Activated CD4-positive, alpha-beta T cell treated with anti-CD3 and anti-CD28 coated beads for 36 hours (primary cell): ENCODE results near the gene KIRREL3. TPM values are rescaled to one million over a fixed set of nuclear protein-coding genes. Genes with fewer than 3 reads are reported as not detected.

Experiments used
- ATAC-seq: fragments of 200-7000 bp; cut with Tn5 transposase; one replicate; pipeline ENCODE4 v1.10.0; 2021; ENCODE audit warnings: mild to moderate bottlenecking, moderate library complexity
- CTCF ChIA-PET: fragments of 350-600 bp; sonication (Branson Sonifier 250); formaldehyde crosslinking; loops from one replicate; lab custom pipeline; 2021; ENCODE audit warnings: antibody characterized with exemption; lab: Charles Lee
- POLR2A ChIA-PET: fragments of 350-600 bp; sonication (Branson Sonifier 250); formaldehyde crosslinking; loops from one replicate; lab custom pipeline; 2021; ENCODE audit warnings: antibody characterized with exemption, inconsistent platforms; lab: Charles Lee
- DNase-seq: peaks from one replicate; pipeline ENCODE4 v3.0.0-alpha.2; 2020
- H3K27ac Mint-ChIP-seq: one replicate; pipeline ENCODE4 v1.8.0; 2021; ENCODE audit warnings: mixed read lengths
- H3K27me3 Mint-ChIP-seq: one replicate; pipeline ENCODE4 v1.8.0; 2021; ENCODE audit warnings: mixed read lengths
- H3K36me3 Mint-ChIP-seq: one replicate; pipeline ENCODE4 v1.8.0; 2021; ENCODE audit warnings: low read depth, mixed read lengths
- H3K4me1 Mint-ChIP-seq: one replicate; pipeline ENCODE4 v1.8.0; 2021; ENCODE audit warnings: mixed read lengths
- H3K4me3 Mint-ChIP-seq: one replicate; pipeline ENCODE4 v1.8.0; 2021; ENCODE audit warnings: mild to moderate bottlenecking, moderate library complexity, mixed read lengths
- H3K9me3 Mint-ChIP-seq: one replicate; pipeline ENCODE4 v1.8.0; 2021; ENCODE audit warnings: low read depth, mixed read lengths
- intact Hi-C, 2 experiments: fragments of 100-400 bp; cut with DNase I in 1 of 2; cut with micrococcal nuclease in 1 of 2; formaldehyde crosslinking; loops; one replicate each; pipeline versions ENCODE4 v1.14.2 to v1.15.1; 2022 to 2024; cut with DNase I, micrococcal nuclease
- total RNA-seq, 2 experiments: library from RNA; stranded (reverse); gene quantifications; one replicate each; pipeline ENCODE4 v1.2.3, GENCODE V29; 2021

The KIRREL3 gene
- total RNA-seq, 2 experiments from 2014 or later: not detected

GRCh38 chr11:126800009-126800408, 200.6 kb downstream of the KIRREL3 start:
- ATAC-seq (no peak), DNase-seq (no peak)
- no peak overlapping the region for H3K27ac Mint-ChIP-seq
- intact Hi-C loops: no loop called here
- ChIA-PET POLR2A (no interaction called here), CTCF (interaction anchor here (0.6 kb wide), 1 partner anchor 53 kb away, joined by 3 read pairs; no protein-coding TSS in a partner anchor)
- no peak overlapping the region for H3K4me3 Mint-ChIP-seq
- H3K36me3 Mint-ChIP-seq: no peaks in the 10 kb centered on the region
- H3K27me3 Mint-ChIP-seq: peaks cover 11% of the 10 kb centered on the region
- peaks cover 4% of the 10 kb centered on the region for H3K9me3 Mint-ChIP-seq
- no peaks in the 10 kb centered on the region for H3K4me1 Mint-ChIP-seq

- DNase-seq (no peak), ATAC-seq (no peak)
- Mint-ChIP-seq H3K9me3 (peaks cover 4% of the 10 kb centered on the region), H3K27me3 (peaks cover 9% of the 10 kb centered on the region), H3K36me3 (no peaks in the 10 kb centered on the region), H3K27ac (no peak overlapping the region), H3K4me3 (no peak overlapping the region), H3K4me1 (no peaks in the 10 kb centered on the region)
- ChIA-PET POLR2A (no interaction called here), CTCF (interaction anchor here (0.8 kb wide), 1 partner anchor 12 kb away, joined by 3 read pairs; no protein-coding TSS in a partner anchor)
- intact Hi-C loops: no loop called here
These were observed 203.0 kb downstream of the KIRREL3 start for GRCh38 chr11:126797457-126798169.

GRCh38 chr11:126793596-126793995, 207.0 kb downstream of the KIRREL3 start:
- Mint-ChIP-seq H3K4me3 (no peak overlapping the region), H3K4me1 (no peaks in the 10 kb centered on the region), H3K27me3 (peaks cover 4% of the 10 kb centered on the region), H3K36me3 (no peaks in the 10 kb centered on the region), H3K9me3 (no peaks in the 10 kb centered on the region), H3K27ac (no peak overlapping the region)
- intact Hi-C loops: no loop called here
- POLR2A ChIA-PET: no interaction called here
- DNase-seq: no peak
- ATAC-seq: no peak
- CTCF ChIA-PET: no interaction called here

GRCh38 chr11:126791991-126792390, 208.6 kb downstream of the KIRREL3 start:
- POLR2A ChIA-PET: no interaction called here
- CTCF ChIA-PET: no interaction called here

GRCh38 chr11:126791446-126791845, 209.1 kb downstream of the KIRREL3 start:
- H3K27ac Mint-ChIP-seq: no peak overlapping the region
- CTCF ChIA-PET: no interaction called here
- no peak for ATAC-seq

More at GRCh38 chr11:126791991-126792390, 208.6 kb downstream of the KIRREL3 start:
- Mint-ChIP-seq H3K4me1 (no peaks in the 10 kb centered on the region), H3K27ac (no peak overlapping the region), H3K9me3 (no peaks in the 10 kb centered on the region), H3K4me3 (no peak overlapping the region), H3K36me3 (no peaks in the 10 kb centered on the region), H3K27me3 (peaks cover 4% of the 10 kb centered on the region)
- no peak for ATAC-seq
- DNase-seq: no peak
- intact Hi-C loops: no loop called here

GRCh38 chr11:126790550-126791081, 210.0 kb downstream of the KIRREL3 start:
- Mint-ChIP-seq H3K4me3 (no peak overlapping the region), H3K9me3 (no peaks in the 10 kb centered on the region), H3K27me3 (peaks cover 2% of the 10 kb centered on the region), H3K4me1 (no peaks in the 10 kb centered on the region), H3K27ac (no peak overlapping the region), H3K36me3 (no peaks in the 10 kb centered on the region)
- intact Hi-C loops: no loop called here
- ATAC-seq (no peak), DNase-seq (no peak)
- CTCF ChIA-PET: no interaction called here
- POLR2A ChIA-PET: no interaction called here

More at GRCh38 chr11:126791446-126791845, 209.1 kb downstream of the KIRREL3 start:
- Mint-ChIP-seq H3K4me3 (no peak overlapping the region), H3K9me3 (no peaks in the 10 kb centered on the region), H3K36me3 (no peaks in the 10 kb centered on the region), H3K4me1 (no peaks in the 10 kb centered on the region), H3K27me3 (peaks cover 2% of the 10 kb centered on the region)
- POLR2A ChIA-PET: no interaction called here
- DNase-seq: no peak
- intact Hi-C loops: no loop called here

GRCh38 chr11:126782810-126783209, 217.8 kb downstream of the KIRREL3 start:
- ChIA-PET POLR2A (no interaction called here), CTCF (no interaction called here)
- Mint-ChIP-seq H3K4me1 (no peaks in the 10 kb centered on the region), H3K27me3 (peaks cover 5% of the 10 kb centered on the region), H3K9me3 (no peaks in the 10 kb centered on the region), H3K36me3 (no peaks in the 10 kb centered on the region), H3K27ac (no peak overlapping the region), H3K4me3 (no peak overlapping the region)
- intact Hi-C loops: no loop called here
- ATAC-seq (no peak), DNase-seq (no peak)

- Mint-ChIP-seq H3K27me3 (peaks cover 8% of the 10 kb centered on the region), H3K27ac (no peak overlapping the region), H3K9me3 (no peaks in the 10 kb centered on the region), H3K4me1 (no peaks in the 10 kb centered on the region), H3K4me3 (no peak overlapping the region), H3K36me3 (no peaks in the 10 kb centered on the region)
- no peak for ATAC-seq
- intact Hi-C loops: no loop called here
- POLR2A ChIA-PET: no interaction called here
- DNase-seq: no peak
- CTCF ChIA-PET: no interaction called here
These were observed 218.6 kb downstream of the KIRREL3 start for GRCh38 chr11:126781942-126782341.

- CTCF ChIA-PET: no interaction called here
- POLR2A ChIA-PET: no interaction called here
These were observed 224.5 kb downstream of the KIRREL3 start for GRCh38 chr11:126776119-126776518.

GRCh38 chr11:126772267-126772666, 228.3 kb downstream of the KIRREL3 start:
- intact Hi-C loops: no loop called here
- Mint-ChIP-seq H3K27me3 (peaks cover 7% of the 10 kb centered on the region), H3K36me3 (no peaks in the 10 kb centered on the region), H3K4me1 (no peaks in the 10 kb centered on the region), H3K27ac (no peak overlapping the region), H3K9me3 (no peaks in the 10 kb centered on the region), H3K4me3 (no peak overlapping the region)
- DNase-seq (no peak), ATAC-seq (no peak)
- ChIA-PET CTCF (no interaction called here), POLR2A (no interaction called here)

More at GRCh38 chr11:126776119-126776518, 224.5 kb downstream of the KIRREL3 start:
- intact Hi-C loops: no loop called here
- Mint-ChIP-seq H3K27me3 (peaks cover 9% of the 10 kb centered on the region), H3K36me3 (no peaks in the 10 kb centered on the region), H3K4me3 (no peak overlapping the region), H3K4me1 (no peaks in the 10 kb centered on the region), H3K27ac (no peak overlapping the region), H3K9me3 (no peaks in the 10 kb centered on the region)
- ATAC-seq: no peak
- no peak for DNase-seq

GRCh38 chr11:126768702-126769101, 231.9 kb downstream of the KIRREL3 start:
- no peak for ATAC-seq
- CTCF ChIA-PET: no interaction called here
- H3K4me1 Mint-ChIP-seq: no peaks in the 10 kb centered on the region
- H3K27ac Mint-ChIP-seq: no peak overlapping the region
- no peak for DNase-seq
- H3K9me3 Mint-ChIP-seq: no peaks in the 10 kb centered on the region
- intact Hi-C loops: no loop called here
- no peak overlapping the region for H3K4me3 Mint-ChIP-seq
- H3K27me3 Mint-ChIP-seq: peaks cover 4% of the 10 kb centered on the region
- H3K36me3 Mint-ChIP-seq: no peaks in the 10 kb centered on the region
- POLR2A ChIA-PET: no interaction called here

GRCh38 chr11:126766440-126766839, 234.1 kb downstream of the KIRREL3 start:
- Mint-ChIP-seq H3K27me3 (peaks cover 4% of the 10 kb centered on the region), H3K36me3 (no peaks in the 10 kb centered on the region), H3K27ac (no peak overlapping the region), H3K4me1 (no peaks in the 10 kb centered on the region), H3K4me3 (no peak overlapping the region), H3K9me3 (no peaks in the 10 kb centered on the region)
- no peak for ATAC-seq
- CTCF ChIA-PET: interaction anchor here (0.8 kb wide), 1 partner anchor 1725 kb away, joined by 4 read pairs; no protein-coding TSS in a partner anchor
- intact Hi-C loops: no loop called here
- POLR2A ChIA-PET: no interaction called here
- DNase-seq: no peak
